ENCODE measurements around the gene URAD.

DNA sequence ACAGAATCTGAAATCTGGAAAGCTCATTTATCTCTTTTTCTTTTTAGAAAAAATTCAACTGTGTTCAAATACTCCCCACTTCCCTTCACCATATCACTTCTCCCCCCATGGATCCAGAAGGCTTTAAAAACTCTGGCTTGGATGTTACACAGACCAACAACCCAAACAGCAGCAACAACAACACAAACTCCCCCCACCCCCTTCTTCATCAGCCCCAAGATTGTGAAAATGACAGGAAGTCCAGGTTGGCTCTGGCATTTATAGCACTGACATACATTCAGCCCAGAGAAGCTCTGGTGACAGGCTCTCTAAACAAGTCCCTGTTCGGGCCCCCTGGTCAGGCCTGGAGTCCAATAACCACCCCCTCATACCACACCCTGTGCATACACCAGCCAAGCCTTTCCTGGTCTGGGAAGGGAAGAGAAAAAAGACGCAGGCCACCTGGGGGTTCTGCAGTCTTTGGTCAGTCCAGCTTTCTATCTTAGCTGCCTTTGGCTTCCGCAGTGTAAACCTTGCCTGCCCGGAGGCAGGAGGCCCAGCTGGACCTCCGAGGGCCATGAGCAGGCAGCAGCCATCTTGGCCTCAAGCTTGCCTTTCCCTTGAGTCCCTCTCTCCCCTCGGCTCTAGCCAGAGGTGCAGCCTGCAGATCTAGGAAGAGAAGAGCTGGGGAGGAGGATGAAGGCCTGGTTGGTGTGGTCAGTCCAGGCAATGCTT, 26.2 kb downstream of the URAD start:
- TF ChIP-seq CTCF (IDR thresholded peaks at IDR 0.05) (no peak), REST (IDR thresholded peaks at IDR 0.05) (no peak), RFX5 (IDR thresholded peaks at IDR 0.05) (no peak), SMC3 (IDR thresholded peaks at IDR 0.05) (no peak)
